RWPE2 (cell line): Measurements from ENCODE around the gene CLEC4D.

Experiments used
- ATAC-seq: fragments of 200-7000 bp; cut with Tn5 transposase; 3 replicates; pipeline ENCODE4 v1.9.1; 2021; ENCODE audit warnings: low read depth
- DNase-seq: peaks from one replicate; pipeline ENCODE4 v3.0.0-alpha.2; 2020; ENCODE audit warnings: low spot score
- H3K27ac ChIP-seq: fragments of 450-650 bp; 2 replicates; pipeline ENCODE4 v1.5.1; 2017; ENCODE audit warnings: mild to moderate bottlenecking; ENCODE audit not compliant: poor library complexity, severe bottlenecking
- H3K27me3 ChIP-seq: fragments of 250-450 bp; sonication (Bioruptor Pico); 2 replicates; pipeline ENCODE4 v1.5.1; 2021; ENCODE audit warnings: mild to moderate bottlenecking, moderate library complexity; ENCODE audit not compliant: insufficient read depth, poor library complexity, severe bottlenecking
- H3K36me3 ChIP-seq: fragments of 250-450 bp; sonication (Bioruptor Pico); 2 replicates; pipeline ENCODE4 v1.5.1; 2020; ENCODE audit warnings: low read depth, mild to moderate bottlenecking, moderate library complexity
- H3K4me1 ChIP-seq: fragments of 250-450 bp; sonication (Bioruptor Pico); 2 replicates; pipeline ENCODE4 v1.5.1; 2021; ENCODE audit warnings: mild to moderate bottlenecking, moderate library complexity; ENCODE audit not compliant: insufficient read depth, poor library complexity, severe bottlenecking
- H3K4me3 ChIP-seq: fragments of 250-450 bp; sonication (Bioruptor Pico); 2 replicates; pipeline ENCODE4 v1.5.1; 2021; ENCODE audit warnings: mild to moderate bottlenecking, moderate library complexity; ENCODE audit not compliant: severe bottlenecking
- H3K9me3 ChIP-seq: fragments of 250-450 bp; sonication (Bioruptor Pico); 2 replicates; pipeline ENCODE4 v1.5.1; 2021; ENCODE audit warnings: mild to moderate bottlenecking, moderate library complexity; ENCODE audit not compliant: severe bottlenecking
- CTCF ChIP-seq: fragments of 450-650 bp; IDR thresholded peaks from one replicate; pipeline ENCODE4 v1.5.1; 2017; ENCODE audit warnings: mild to moderate bottlenecking, moderate library complexity; ENCODE audit not compliant: poor library complexity, severe bottlenecking

Gene CLEC4D

GRCh38 chr12:8547645-8548044 is 34.3 kb downstream of the CLEC4D start:
- Histone ChIP-seq H3K27me3 (no peaks in the 10 kb centered on the region), H3K9me3 (no peaks in the 10 kb centered on the region), H3K27ac (no peak overlapping the region), H3K4me3 (no peak overlapping the region), H3K4me1 (no peaks in the 10 kb centered on the region), H3K36me3 (no peaks in the 10 kb centered on the region)
- ATAC-seq (no peak), DNase-seq (no peak)
- TF ChIP-seq CTCF = no peak

DNA sequence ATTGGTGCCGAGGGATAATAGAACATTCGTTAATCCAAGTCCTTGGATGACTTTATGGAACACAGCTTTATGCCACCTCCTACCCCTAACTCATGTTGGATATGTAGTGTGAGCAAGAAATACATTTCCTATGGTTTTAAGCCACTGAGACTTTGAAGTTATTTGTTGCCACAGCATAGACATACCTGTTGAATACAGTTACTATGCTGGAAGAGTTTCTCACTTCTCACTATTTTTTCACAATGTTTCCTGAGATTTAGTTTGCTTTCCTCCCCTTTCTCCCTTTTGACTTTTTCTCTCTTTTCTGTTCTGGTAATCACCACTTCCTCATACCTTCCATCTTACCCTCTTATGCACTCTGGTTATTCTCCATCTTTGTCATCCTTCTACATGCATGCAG is 34.9 kb downstream of the CLEC4D start:
- no peak for ATAC-seq

DNA sequence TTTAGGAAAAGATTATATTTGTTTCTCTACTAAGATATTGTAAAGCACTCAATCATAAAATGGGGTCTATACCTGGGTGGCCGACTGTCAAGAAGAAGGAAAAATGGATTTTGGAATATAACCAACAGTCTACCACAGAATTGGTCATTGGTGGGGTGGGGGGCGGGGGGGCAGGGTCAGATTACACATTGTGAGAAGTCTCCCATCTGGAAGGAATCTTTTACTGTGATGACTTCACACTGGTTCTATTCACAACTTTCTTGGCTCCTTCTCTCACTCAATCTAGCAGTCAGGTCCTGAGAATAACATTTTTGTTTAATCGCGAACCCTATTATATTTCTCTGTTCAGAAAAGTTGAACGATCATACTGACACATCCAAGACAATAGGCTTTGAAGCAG is 36.1 kb downstream of the CLEC4D start:
- ATAC-seq (no peak), DNase-seq (no peak)
- no peak overlapping the region for H3K4me3 ChIP-seq
- no peaks in the 10 kb centered on the region for H3K9me3 ChIP-seq
- no peak for TF ChIP-seq CTCF
- no peaks in the 10 kb centered on the region for H3K27me3 ChIP-seq
- H3K36me3 ChIP-seq = no peaks in the 10 kb centered on the region
- no peaks in the 10 kb centered on the region for H3K4me1 ChIP-seq
- no peak overlapping the region for H3K27ac ChIP-seq

More for the DNA sequence above, 34.9 kb downstream of the CLEC4D start:
- no peak overlapping the region for H3K4me3 ChIP-seq
- no peak overlapping the region for H3K27ac ChIP-seq
- no peak for DNase-seq
- no peaks in the 10 kb centered on the region for H3K4me1 ChIP-seq
- H3K27me3 ChIP-seq = no peaks in the 10 kb centered on the region
- H3K36me3 ChIP-seq = no peaks in the 10 kb centered on the region
- no peaks in the 10 kb centered on the region for H3K9me3 ChIP-seq
- TF ChIP-seq CTCF = no peak

DNA sequence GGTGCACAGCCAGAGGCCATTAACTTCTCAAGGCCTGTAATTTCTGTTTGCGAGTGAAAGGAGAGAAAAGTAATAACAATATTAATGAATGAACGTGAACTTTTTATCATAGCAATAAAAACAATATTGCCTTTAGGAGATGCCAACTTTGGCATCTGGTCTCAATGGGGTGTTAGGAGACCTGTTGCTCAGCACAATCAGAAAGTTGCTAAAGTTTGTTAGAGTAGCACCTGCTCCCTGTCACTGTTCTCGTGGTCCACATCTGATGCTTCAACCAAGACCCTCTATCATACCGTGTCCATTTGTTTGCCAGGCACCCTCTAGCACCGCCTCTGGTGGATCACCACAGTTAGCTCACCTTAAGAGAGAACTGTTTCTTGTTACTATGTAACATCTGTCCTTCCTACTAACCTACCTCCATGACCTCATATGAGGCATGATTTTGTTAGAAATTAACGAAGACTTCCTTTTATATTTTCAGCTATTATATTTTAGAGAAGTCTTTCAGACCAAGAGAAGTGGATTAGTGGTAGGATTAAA is 39.9 kb downstream of the CLEC4D start:
- TF ChIP-seq CTCF = no peak

GRCh38 chr12:8554451-8555195 is 41.3 kb downstream of the CLEC4D start:
- no peak overlapping the region for H3K4me3 ChIP-seq
- no peaks in the 10 kb centered on the region for H3K4me1 ChIP-seq
- ATAC-seq (no peak), DNase-seq (no peak)
- TF ChIP-seq CTCF = no peak
- no peaks in the 10 kb centered on the region for H3K27me3 ChIP-seq
- no peaks in the 10 kb centered on the region for H3K9me3 ChIP-seq
- no peaks in the 10 kb centered on the region for H3K36me3 ChIP-seq
- no peak overlapping the region for H3K27ac ChIP-seq

More for the DNA sequence above, 39.9 kb downstream of the CLEC4D start:
- DNase-seq (no peak), ATAC-seq (no peak)
- no peaks in the 10 kb centered on the region for H3K9me3 ChIP-seq
- H3K4me1 ChIP-seq = no peaks in the 10 kb centered on the region
- H3K36me3 ChIP-seq = no peaks in the 10 kb centered on the region
- H3K27me3 ChIP-seq = no peaks in the 10 kb centered on the region
- no peak overlapping the region for H3K4me3 ChIP-seq
- no peak overlapping the region for H3K27ac ChIP-seq
